HepG2 (cell line): ENCODE data around the gene GLDC. TPM values are rescaled to one million over a fixed set of nuclear protein-coding genes. Genes with fewer than 3 reads are reported as not detected.
A peak's percentile ranks its signal among the peaks of the same experiment; 100 is the strongest.

ENCODE experiments used
- HNRNPH1 ChIP-seq: fragments of 200-400 bp; formaldehyde crosslinking; optimal IDR thresholded peaks from 2 replicates; pipeline ENCODE3; 2017; ENCODE audit warnings: mild to moderate bottlenecking, low read depth, low read length
- HOXA9 ChIP-seq: sonication (generic); formaldehyde crosslinking; IDR thresholded peaks from 2 replicates; pipeline ENCODE4 v1.8.1; 2022; ENCODE audit warnings: missing genetic modification reagents, mild to moderate bottlenecking, moderate library complexity, borderline replicate concordance
- KDM4B ChIP-seq: sonication (generic); formaldehyde crosslinking; IDR thresholded peaks from 2 replicates; pipeline ENCODE4 v1.4.0; 2020; ENCODE audit warnings: missing genetic modification reagents
- KLF11 ChIP-seq: IDR thresholded peaks from 2 replicates; pipeline ENCODE4 v1.6.1; 2016; ENCODE audit warnings: missing compliant biosample characterization
- POGK ChIP-seq: sonication (generic); formaldehyde crosslinking; conservative IDR thresholded peaks from 2 replicates; pipeline ENCODE4 v1.8.0; 2022; ENCODE audit warnings: mild to moderate bottlenecking, moderate library complexity, missing genetic modification reagents
- POGZ ChIP-seq: sonication (generic); formaldehyde crosslinking; IDR thresholded peaks from 2 replicates; pipeline ENCODE4 v1.4.0; 2020; ENCODE audit warnings: mild to moderate bottlenecking, missing genetic modification reagents
- TBL1XR1 ChIP-seq: fragments of 150-350 bp; IDR thresholded peaks from 2 replicates; pipeline ENCODE4 v1.6.1; 2014; ENCODE audit warnings: borderline replicate concordance, low read length; ENCODE audit not compliant: partially characterized antibody
- ZC3H4 ChIP-seq: sonication (generic); formaldehyde crosslinking; IDR thresholded peaks from 2 replicates; pipeline ENCODE4 v1.4.0; 2020; ENCODE audit warnings: missing genetic modification reagents, borderline replicate concordance
- ZEB1 ChIP-seq: IDR thresholded peaks from 2 replicates; pipeline ENCODE4 v1.6.1; 2012; ENCODE audit warnings: mild to moderate bottlenecking, low read depth, inconsistent platforms; ENCODE audit not compliant: insufficient replicate concordance
- ZFP82 ChIP-seq: sonication (generic); formaldehyde crosslinking; IDR thresholded peaks from 2 replicates; pipeline ENCODE4 v1.5.1; 2020; ENCODE audit warnings: mild to moderate bottlenecking, missing genetic modification reagents, borderline replicate concordance
- ZKSCAN1 ChIP-seq: fragments of 150-350 bp; IDR thresholded peaks from 2 replicates; pipeline ENCODE4 v1.6.1; 2014; ENCODE audit warnings: low read length
- ZNF30 ChIP-seq: sonication (generic); formaldehyde crosslinking; IDR thresholded peaks from 2 replicates; pipeline ENCODE4 v1.5.0; 2020; ENCODE audit warnings: mild to moderate bottlenecking, missing genetic modification reagents
- ZNF343 ChIP-seq: sonication (generic); formaldehyde crosslinking; IDR thresholded peaks from 2 replicates; pipeline ENCODE4 v1.4.0; 2020; ENCODE audit warnings: mild to moderate bottlenecking, missing genetic modification reagents
- ZNF597 ChIP-seq: sonication (generic); formaldehyde crosslinking; IDR thresholded peaks from 2 replicates; pipeline ENCODE4 v1.5.0; 2020; ENCODE audit warnings: missing genetic modification reagents
- ZNF615 ChIP-seq: sonication (generic); formaldehyde crosslinking; IDR thresholded peaks from 2 replicates; pipeline ENCODE4 v1.5.0; 2020; ENCODE audit warnings: mild to moderate bottlenecking, missing genetic modification reagents, borderline replicate concordance
- ZNF629 ChIP-seq: sonication (generic); formaldehyde crosslinking; conservative IDR thresholded peaks from 2 replicates; pipeline ENCODE4 v1.5.0; 2020; ENCODE audit warnings: missing genetic modification reagents
- ZNF652 ChIP-seq: IDR thresholded peaks from 2 replicates; pipeline ENCODE4 v1.6.1; 2016; ENCODE audit warnings: low read depth, borderline replicate concordance
- polyA plus RNA-seq, 8 experiments: library from polyadenylated mRNA; depleted of rRNA in 3 of 8; stranded (reverse) in 7 of 8; unstranded in 1 of 8; fragments of >200 nt; fragmentation: Illumina TruSeq in 4 of 8; extraction: Trizol in 4 of 8; gene quantifications; 2 replicates each; pipeline versions ENCODE4 v1.2.1 to v1.2.3, GENCODE V29; 2011 to 2016; ENCODE audit warnings: low read depth in 4 of 8, missing spikeins in 1 of 8, mixed read lengths in 1 of 8; ENCODE audit not compliant: insufficient read depth in 1 of 8
- total RNA-seq, 5 experiments: library from RNA; depleted of rRNA; stranded (reverse); fragments of >200 nt; fragmentation: Illumina TruSeq; extraction: Trizol; gene quantifications; 2 replicates each; pipeline ENCODE4 v1.2.3, GENCODE V29; 2016; ENCODE audit warnings: low read depth in 1 of 5
- TF ChIP-seq, protein P1 (sequence below): sonication (generic); formaldehyde crosslinking; IDR thresholded peaks from 2 replicates; pipeline ENCODE4 v1.5.0; 2020; ENCODE audit warnings: mild to moderate bottlenecking, missing genetic modification reagents, moderate library complexity
- TF ChIP-seq, protein P2 (sequence below): sonication (generic); formaldehyde crosslinking; IDR thresholded peaks from 2 replicates; pipeline ENCODE4; 2020; ENCODE audit warnings: missing genetic modification reagents, mild to moderate bottlenecking, borderline replicate concordance
- TF ChIP-seq, protein P3 (sequence below): sonication (generic); formaldehyde crosslinking; IDR thresholded peaks from 2 replicates; pipeline ENCODE4 v1.4.0; 2020; ENCODE audit warnings: missing genetic modification reagents, low read depth, mild to moderate bottlenecking, borderline replicate concordance

The GLDC gene
- total and polyA plus RNA-seq, 2 of the 13 experiments (the other 11 are each of a cell fraction or from before 2014, with no cell fraction given) = 59.3 to 115 TPM

- TF ChIP-seq POGK (CRISPR knock-in tag) (peak; percentile 27; the same call in 1 of the 2 replicates), ZNF597 (CRISPR knock-in tag) (no peak), POGZ (CRISPR knock-in tag) (peak; percentile 80), ZKSCAN1 (no peak), ZFP82 (CRISPR knock-in tag) (no peak), ZC3H4 (CRISPR knock-in tag) (no peak), ZNF652 (CRISPR knock-in tag) (no peak), TBL1XR1 (no peak), ZNF343 (peak; percentile 95), ZNF629 (CRISPR knock-in tag) (0 out of 2 replicates have a peak, but pooled peaks have one; percentile 20), ZNF615 (CRISPR knock-in tag) (no peak), KLF11 (0 out of 2 replicates have a peak, but pooled peaks have one; percentile 57), ZEB1 (no peak), HNRNPH1 (no peak), HOXA9 (peak; percentile 48; the same call in 1 of the 2 replicates), ZNF30 (CRISPR knock-in tag) (no peak), KDM4B (CRISPR knock-in tag) (peak; percentile 84; the same call in 1 of the 2 replicates)
- TF ChIP-seq, protein P1, sequence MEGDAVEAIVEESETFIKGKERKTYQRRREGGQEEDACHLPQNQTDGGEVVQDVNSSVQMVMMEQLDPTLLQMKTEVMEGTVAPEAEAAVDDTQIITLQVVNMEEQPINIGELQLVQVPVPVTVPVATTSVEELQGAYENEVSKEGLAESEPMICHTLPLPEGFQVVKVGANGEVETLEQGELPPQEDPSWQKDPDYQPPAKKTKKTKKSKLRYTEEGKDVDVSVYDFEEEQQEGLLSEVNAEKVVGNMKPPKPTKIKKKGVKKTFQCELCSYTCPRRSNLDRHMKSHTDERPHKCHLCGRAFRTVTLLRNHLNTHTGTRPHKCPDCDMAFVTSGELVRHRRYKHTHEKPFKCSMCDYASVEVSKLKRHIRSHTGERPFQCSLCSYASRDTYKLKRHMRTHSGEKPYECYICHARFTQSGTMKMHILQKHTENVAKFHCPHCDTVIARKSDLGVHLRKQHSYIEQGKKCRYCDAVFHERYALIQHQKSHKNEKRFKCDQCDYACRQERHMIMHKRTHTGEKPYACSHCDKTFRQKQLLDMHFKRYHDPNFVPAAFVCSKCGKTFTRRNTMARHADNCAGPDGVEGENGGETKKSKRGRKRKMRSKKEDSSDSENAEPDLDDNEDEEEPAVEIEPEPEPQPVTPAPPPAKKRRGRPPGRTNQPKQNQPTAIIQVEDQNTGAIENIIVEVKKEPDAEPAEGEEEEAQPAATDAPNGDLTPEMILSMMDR = peak; percentile 33
- TF ChIP-seq, protein P2, sequence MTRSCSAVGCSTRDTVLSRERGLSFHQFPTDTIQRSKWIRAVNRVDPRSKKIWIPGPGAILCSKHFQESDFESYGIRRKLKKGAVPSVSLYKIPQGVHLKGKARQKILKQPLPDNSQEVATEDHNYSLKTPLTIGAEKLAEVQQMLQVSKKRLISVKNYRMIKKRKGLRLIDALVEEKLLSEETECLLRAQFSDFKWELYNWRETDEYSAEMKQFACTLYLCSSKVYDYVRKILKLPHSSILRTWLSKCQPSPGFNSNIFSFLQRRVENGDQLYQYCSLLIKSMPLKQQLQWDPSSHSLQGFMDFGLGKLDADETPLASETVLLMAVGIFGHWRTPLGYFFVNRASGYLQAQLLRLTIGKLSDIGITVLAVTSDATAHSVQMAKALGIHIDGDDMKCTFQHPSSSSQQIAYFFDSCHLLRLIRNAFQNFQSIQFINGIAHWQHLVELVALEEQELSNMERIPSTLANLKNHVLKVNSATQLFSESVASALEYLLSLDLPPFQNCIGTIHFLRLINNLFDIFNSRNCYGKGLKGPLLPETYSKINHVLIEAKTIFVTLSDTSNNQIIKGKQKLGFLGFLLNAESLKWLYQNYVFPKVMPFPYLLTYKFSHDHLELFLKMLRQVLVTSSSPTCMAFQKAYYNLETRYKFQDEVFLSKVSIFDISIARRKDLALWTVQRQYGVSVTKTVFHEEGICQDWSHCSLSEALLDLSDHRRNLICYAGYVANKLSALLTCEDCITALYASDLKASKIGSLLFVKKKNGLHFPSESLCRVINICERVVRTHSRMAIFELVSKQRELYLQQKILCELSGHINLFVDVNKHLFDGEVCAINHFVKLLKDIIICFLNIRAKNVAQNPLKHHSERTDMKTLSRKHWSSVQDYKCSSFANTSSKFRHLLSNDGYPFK = no peak
- TF ChIP-seq, protein P3, sequence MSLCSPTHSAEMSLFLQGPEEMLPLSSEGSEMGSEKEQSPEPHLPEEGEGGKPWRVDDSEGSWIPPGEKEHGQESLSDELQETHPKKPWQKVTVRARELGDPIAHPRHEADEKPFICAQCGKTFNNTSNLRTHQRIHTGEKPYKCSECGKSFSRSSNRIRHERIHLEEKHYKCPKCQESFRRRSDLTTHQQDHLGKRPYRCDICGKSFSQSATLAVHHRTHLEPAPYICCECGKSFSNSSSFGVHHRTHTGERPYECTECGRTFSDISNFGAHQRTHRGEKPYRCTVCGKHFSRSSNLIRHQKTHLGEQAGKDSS (CRISPR knock-in tag) = 0 out of 2 replicates have a peak, but pooled peaks have one; percentile 27
These were observed at the start of gene GLDC (continued) for GRCh38 chr9:6645355-6646292.
